Glutamatergic neuron (in vitro differentiated cells): ENCODE results near the gene ZFP3. TPM values are rescaled to one million over a fixed set of nuclear protein-coding genes. Genes with fewer than 3 reads are reported as not detected.
"Not testable (repeated sequence)": the region's sequence is repeated elsewhere in the genome, so short reads cannot be mapped to it uniquely, and the experiment has no call there.

Experiments
- DNase-seq: peaks from one replicate; pipeline ENCODE4 v3.0.0; 2022
- H3K27ac Mint-ChIP-seq: one replicate; pipeline ENCODE4 v1.8.0; 2020; ENCODE audit warnings: mild to moderate bottlenecking, mixed read lengths, inconsistent platforms; ENCODE audit not compliant: unreplicated experiment
- H3K27me3 Mint-ChIP-seq: one replicate; pipeline ENCODE4 v1.8.0; 2020; ENCODE audit warnings: mild to moderate bottlenecking, moderate library complexity, mixed read lengths, inconsistent platforms; ENCODE audit not compliant: unreplicated experiment
- H3K36me3 Mint-ChIP-seq: one replicate; pipeline ENCODE4 v1.8.0; 2020; ENCODE audit warnings: mild to moderate bottlenecking, mixed read lengths, inconsistent platforms; ENCODE audit not compliant: unreplicated experiment
- H3K4me1 Mint-ChIP-seq: one replicate; pipeline ENCODE4 v1.8.0; 2020; ENCODE audit warnings: mild to moderate bottlenecking, low read depth, mixed read lengths, inconsistent platforms; ENCODE audit not compliant: unreplicated experiment
- H3K4me3 Mint-ChIP-seq: one replicate; pipeline ENCODE4 v1.8.0; 2020; ENCODE audit warnings: mild to moderate bottlenecking, mixed read lengths, inconsistent platforms; ENCODE audit not compliant: unreplicated experiment
- H3K9me3 Mint-ChIP-seq: one replicate; pipeline ENCODE4 v1.8.0; 2020; ENCODE audit warnings: mild to moderate bottlenecking, moderate library complexity, mixed read lengths, inconsistent platforms; ENCODE audit not compliant: unreplicated experiment
- total RNA-seq: library from RNA; stranded (reverse); fragmentation: NEBNext Ultra II Directional; extraction: Animal tissue kit (Norgen Biotek cat#: 25700); gene quantifications from one replicate; pipeline ENCODE4 v1.2.1, GENCODE V29; 2021; ENCODE audit not compliant: unreplicated experiment
- TF ChIP-seq, protein P1 (sequence below): fragments of 200-600 bp; sonication (generic); IDR thresholded peaks from one replicate; pipeline ENCODE4 v1.5.0; 2021; ENCODE audit not compliant: partially characterized antibody, unreplicated experiment

ZFP3 gene
- total RNA-seq, 1 donor from 2014 or later: 4.9 TPM

DNA sequence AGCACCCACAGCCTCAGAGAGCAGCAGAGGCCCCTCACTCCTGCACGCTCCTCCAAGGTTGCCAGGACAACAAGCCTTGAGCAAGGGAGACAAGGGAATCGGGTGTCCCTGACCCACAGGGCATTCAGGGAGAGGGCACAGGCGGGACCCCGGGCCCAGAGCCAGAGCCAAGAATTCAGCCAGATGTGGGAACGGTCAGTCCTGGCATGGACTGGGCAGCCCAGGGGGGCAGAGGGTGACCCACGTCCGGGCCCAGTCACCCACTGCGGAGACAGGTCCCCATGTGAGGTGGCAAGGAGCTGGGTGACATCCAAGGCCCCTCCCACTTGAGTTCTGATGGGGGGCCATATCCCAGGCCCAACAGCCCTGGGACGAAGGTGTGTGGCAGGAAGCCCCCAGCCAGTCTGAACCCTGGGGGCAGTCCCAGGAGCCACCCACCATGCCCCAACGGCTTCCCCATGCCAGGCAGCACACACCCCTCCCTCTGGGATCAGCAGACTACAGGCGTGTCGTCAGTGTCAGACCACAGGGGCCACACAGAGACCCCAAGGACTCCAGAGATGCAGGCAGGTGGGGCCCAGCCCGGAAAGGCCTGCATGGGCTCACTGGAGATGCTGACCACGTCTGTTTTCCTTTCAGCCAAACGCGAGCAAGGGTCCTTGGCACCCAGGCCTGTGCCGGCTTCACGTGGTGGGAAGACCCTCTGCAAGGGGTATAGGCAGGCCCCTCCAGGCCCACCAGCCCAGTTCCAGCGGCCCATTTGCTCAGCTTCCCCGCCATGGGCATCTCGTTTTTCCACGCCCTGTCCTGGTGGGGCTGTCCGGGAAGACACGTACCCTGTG, 60.6 kb downstream of the ZFP3 start:
- Mint-ChIP-seq H3K4me3 (no peak overlapping the region), H3K36me3 (no peaks in the 10 kb centered on the region), H3K9me3 (peaks cover under 1% of the 10 kb centered on the region), H3K4me1 (no peaks in the 10 kb centered on the region), H3K27ac (no peak overlapping the region), H3K27me3 (peaks cover 2% of the 10 kb centered on the region)
- TF ChIP-seq, protein P1, sequence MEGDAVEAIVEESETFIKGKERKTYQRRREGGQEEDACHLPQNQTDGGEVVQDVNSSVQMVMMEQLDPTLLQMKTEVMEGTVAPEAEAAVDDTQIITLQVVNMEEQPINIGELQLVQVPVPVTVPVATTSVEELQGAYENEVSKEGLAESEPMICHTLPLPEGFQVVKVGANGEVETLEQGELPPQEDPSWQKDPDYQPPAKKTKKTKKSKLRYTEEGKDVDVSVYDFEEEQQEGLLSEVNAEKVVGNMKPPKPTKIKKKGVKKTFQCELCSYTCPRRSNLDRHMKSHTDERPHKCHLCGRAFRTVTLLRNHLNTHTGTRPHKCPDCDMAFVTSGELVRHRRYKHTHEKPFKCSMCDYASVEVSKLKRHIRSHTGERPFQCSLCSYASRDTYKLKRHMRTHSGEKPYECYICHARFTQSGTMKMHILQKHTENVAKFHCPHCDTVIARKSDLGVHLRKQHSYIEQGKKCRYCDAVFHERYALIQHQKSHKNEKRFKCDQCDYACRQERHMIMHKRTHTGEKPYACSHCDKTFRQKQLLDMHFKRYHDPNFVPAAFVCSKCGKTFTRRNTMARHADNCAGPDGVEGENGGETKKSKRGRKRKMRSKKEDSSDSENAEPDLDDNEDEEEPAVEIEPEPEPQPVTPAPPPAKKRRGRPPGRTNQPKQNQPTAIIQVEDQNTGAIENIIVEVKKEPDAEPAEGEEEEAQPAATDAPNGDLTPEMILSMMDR: no peak
- DNase-seq: no peak

DNA sequence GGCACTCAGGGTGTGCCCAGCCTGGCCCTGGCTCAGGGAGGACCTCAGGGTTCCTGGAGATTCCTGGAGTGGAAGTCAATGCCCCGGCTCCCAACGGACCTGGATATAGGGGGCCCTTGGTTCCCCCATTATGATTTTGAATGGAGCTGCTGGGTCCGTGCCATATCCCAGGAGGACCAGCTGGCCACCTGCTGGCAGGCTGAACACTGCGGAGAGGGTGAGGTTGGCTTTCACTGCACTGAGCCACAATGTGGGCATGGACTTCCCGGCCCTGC, 61.1 kb downstream of the ZFP3 start:
- peaks cover 1% of the 10 kb centered on the region for H3K27me3 Mint-ChIP-seq

DNA sequence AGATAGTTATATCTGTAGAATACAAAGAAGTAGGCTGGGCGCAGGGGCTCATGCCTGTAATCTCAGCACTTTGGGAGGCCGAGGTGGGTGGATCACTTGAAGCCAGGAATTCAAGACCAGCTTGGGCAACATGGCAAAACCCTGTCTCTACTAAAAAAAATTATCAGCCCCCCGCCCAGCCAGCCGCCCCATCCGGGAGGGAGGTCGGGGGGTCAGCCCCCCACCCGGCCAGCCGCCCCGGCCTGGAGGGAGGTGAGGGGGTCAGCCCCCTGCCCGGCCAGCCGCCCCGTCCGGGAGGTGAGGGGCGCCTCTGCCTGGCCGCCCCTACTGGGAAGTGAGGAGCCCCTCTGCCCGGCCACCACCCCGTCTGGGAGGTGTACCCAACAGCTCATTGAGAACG, 64.6 kb downstream of the ZFP3 start:
- not testable (repeated sequence) for H3K27me3 Mint-ChIP-seq, H3K4me1 Mint-ChIP-seq, H3K9me3 Mint-ChIP-seq, H3K4me3 Mint-ChIP-seq, H3K36me3 Mint-ChIP-seq, DNase-seq, H3K27ac Mint-ChIP-seq

More for the DNA sequence above, 61.1 kb downstream of the ZFP3 start:
- H3K4me3 Mint-ChIP-seq: no peak overlapping the region
- H3K36me3 Mint-ChIP-seq: no peaks in the 10 kb centered on the region
- no peak for DNase-seq
- H3K27ac Mint-ChIP-seq: no peak overlapping the region
- no peaks in the 10 kb centered on the region for H3K4me1 Mint-ChIP-seq
- no peaks in the 10 kb centered on the region for H3K9me3 Mint-ChIP-seq
- TF ChIP-seq, protein P1: no peak

Other genes with a start within 250 kb of the ZFP3 start
- gene MINK1, start 245.1 kb upstream of the ZFP3 start, total RNA-seq: 130 TPM
- gene C17orf107, start 178.9 kb upstream of the ZFP3 start, total RNA-seq: 11.1 TPM
- gene CHRNE, start 175.4 kb upstream of the ZFP3 start, total RNA-seq: 0.69 TPM
- gene GP1BA, start 146.2 kb upstream of the ZFP3 start, total RNA-seq: 0.47 TPM
- 72.2 TPM for gene SLC25A11, start 138.4 kb upstream of the ZFP3 start, total RNA-seq
- gene RNF167, start 138.2 kb upstream of the ZFP3 start, total RNA-seq: 96.1 TPM
- gene PFN1, start 129.9 kb upstream of the ZFP3 start, total RNA-seq: 356 TPM
- 62.1 TPM for gene ENO3, start 127.3 kb upstream of the ZFP3 start, total RNA-seq
- 69.6 TPM for gene SPAG7, start 110.7 kb upstream of the ZFP3 start, total RNA-seq
- 61.4 TPM for gene CAMTA2, start 90.8 kb upstream of the ZFP3 start, total RNA-seq
- gene INCA1, start 80.9 kb upstream of the ZFP3 start, total RNA-seq: 0.44 TPM
- gene KIF1C, start 80.5 kb upstream of the ZFP3 start, total RNA-seq: 5.6 TPM
- not detected for gene SLC52A1, start 43.0 kb upstream of the ZFP3 start, total RNA-seq
- gene ZNF232, start 33.4 kb downstream of the ZFP3 start, total RNA-seq: 44.5 TPM
- 4.7 TPM for gene USP6, start 37.6 kb downstream of the ZFP3 start, total RNA-seq
- 21.2 TPM for gene ZNF594, start 113.4 kb downstream of the ZFP3 start, total RNA-seq
- gene SCIMP, start 156.4 kb downstream of the ZFP3 start, total RNA-seq: not detected
- 63.0 TPM for gene RABEP1, start 203.8 kb downstream of the ZFP3 start, total RNA-seq